Measurements from ENCODE around the gene TAF4. TPM values are rescaled to one million over a fixed set of nuclear protein-coding genes. Genes with fewer than 3 reads are reported as not detected.

The TAF4 gene
- total and polyA plus RNA-seq, 2 of the 13 experiments (the other 11 are each of a cell fraction or from before 2014, with no cell fraction given) = 5.9 to 12.0 TPM

- TF ChIP-seq FOSL1 (CRISPR knock-in tag; IDR thresholded peaks at IDR 0.05; ENCODE audit: borderline replicate concordance) (no peak), ZNF784 (CRISPR knock-in tag; IDR thresholded peaks at IDR 0.05; ENCODE audit: borderline replicate concordance) (no peak), NFE2 (CRISPR knock-in tag; IDR thresholded peaks at IDR 0.05) (no peak), SCMH1 (CRISPR knock-in tag; IDR thresholded peaks at IDR 0.05; ENCODE audit: borderline replicate concordance) (no peak), KLF6 (CRISPR knock-in tag; IDR thresholded peaks at IDR 0.05) (no peak), NR2F6 (IDR thresholded peaks at IDR 0.05) (no peak; the same call in 1 of the 2 replicates), NR2F6 (CRISPR knock-in tag; IDR thresholded peaks at IDR 0.05) (0 out of 2 replicates have a peak, but pooled peaks have one; percentile 39), ZFAT (CRISPR knock-in tag; conservative IDR thresholded peaks at IDR 0.05) (no peak), HNF1A (IDR thresholded peaks at IDR 0.05; ENCODE audit: low read depth) (no peak), HNF1A (CRISPR knock-in tag; IDR thresholded peaks at IDR 0.05; ENCODE audit: borderline replicate concordance) (0 out of 2 replicates have a peak, but pooled peaks have one; percentile 38), TFDP2 (CRISPR knock-in tag; IDR thresholded peaks at IDR 0.05) (no peak), ZFP62 (CRISPR knock-in tag; IDR thresholded peaks at IDR 0.05) (no peak), ZNF577 (CRISPR knock-in tag; IDR thresholded peaks at IDR 0.05; ENCODE audit: borderline replicate concordance, low read depth) (0 out of 2 replicates have a peak, but pooled peaks have one; percentile 51), MAX (IDR thresholded peaks at IDR 0.05) (no peak; the same call in 1 of the 2 replicates), AKNA (CRISPR knock-in tag; IDR thresholded peaks at IDR 0.05; ENCODE audit: borderline replicate concordance) (no peak), NFE2L1 (CRISPR knock-in tag; IDR thresholded peaks at IDR 0.05; ENCODE audit: borderline replicate concordance) (no peak), ZNF232 (CRISPR knock-in tag; IDR thresholded peaks at IDR 0.05; ENCODE audit: borderline replicate concordance) (no peak)
These were observed 84.8 kb downstream of the TAF4 start (continued) for GRCh38 chr20:61980647-61981583.

All from HepG2 (cell line).